Stimulated activated naive CD8-positive, alpha-beta T cell treated with anti-CD3 and anti-CD28 coated beads, Interleukin-15, amount 100 ng/mL, for 72 hours (primary cell): Measurements from ENCODE around the gene CRY2.

ENCODE experiments used
- ATAC-seq: fragments of 150-1000 bp; cut with Tn5 transposase; 2 replicates; pipeline ENCODE4 v1.10.0; 2021; ENCODE audit warnings: mild to moderate bottlenecking, moderate library complexity
- DNase-seq, 2 donors: peaks; one replicate each; pipeline ENCODE4 v3.0.0; 2021 to 2022
- H3K27ac Mint-ChIP-seq, 2 donors: one replicate each; pipeline ENCODE4 v1.8.0; 2022; ENCODE audit warnings: mild to moderate bottlenecking in 2 of 2, mixed read lengths in 2 of 2, moderate library complexity in 2 of 2
- H3K27me3 Mint-ChIP-seq: one replicate; pipeline ENCODE4 v1.8.0; 2022; ENCODE audit warnings: mixed read lengths
- H3K4me1 Mint-ChIP-seq: one replicate; pipeline ENCODE4 v1.8.0; 2022; ENCODE audit warnings: mild to moderate bottlenecking, mixed read lengths
- H3K4me3 Mint-ChIP-seq, 2 donors: one replicate each; pipeline ENCODE4 v1.8.0; 2022; ENCODE audit warnings: mild to moderate bottlenecking in 2 of 2, mixed read lengths in 2 of 2, moderate library complexity in 1 of 2
- H3K9me3 Mint-ChIP-seq, 2 donors: one replicate each; pipeline ENCODE4 v1.8.0; 2022; ENCODE audit warnings: mixed read lengths in 2 of 2

CRY2 gene

GRCh38 chr11:45920531-45921477 lies 73.5 kb downstream of the CRY2 start:
- no peaks in the 10 kb centered on the region for H3K9me3 Mint-ChIP-seq
- no peak overlapping the region for H3K27ac Mint-ChIP-seq
- H3K4me1 Mint-ChIP-seq: peaks cover 53% of the 10 kb centered on the region
- peak overlapping the region; percentile 59 to 73 for H3K4me3 Mint-ChIP-seq
- no peak for DNase-seq
- no peak for ATAC-seq
- H3K27me3 Mint-ChIP-seq: peaks cover 27% of the 10 kb centered on the region

GRCh38 chr11:45921561-45922424 lies 74.5 kb downstream of the CRY2 start:
- no peaks in the 10 kb centered on the region for H3K9me3 Mint-ChIP-seq
- H3K4me3 Mint-ChIP-seq: peak overlapping the region; percentile 59 to 73
- peaks cover 46% of the 10 kb centered on the region for H3K4me1 Mint-ChIP-seq
- no peak for DNase-seq
- peak overlapping the region in 1 of 2 donors; percentile 8 for H3K27ac Mint-ChIP-seq
- peaks cover 27% of the 10 kb centered on the region for H3K27me3 Mint-ChIP-seq
- no peak for ATAC-seq

GRCh38 chr11:45922425-45923082 lies 75.3 kb downstream of the CRY2 start, which contains the start of gene LARGE2:
LARGE2 (plus strand) TSS chr11:45922656; CDS start chr11:45922883, 227 bp downstream.
- H3K27me3 Mint-ChIP-seq: peaks cover 27% of the 10 kb centered on the region
- H3K4me1 Mint-ChIP-seq: peaks cover 50% of the 10 kb centered on the region
- peak; percentile 0 for ATAC-seq
- H3K27ac Mint-ChIP-seq: peak within 1 kb of the TSS in 1 of 2 donors; percentile 71
- H3K4me3 Mint-ChIP-seq: peak within 1 kb of the TSS; percentile 83 to 87
- H3K9me3 Mint-ChIP-seq: no peaks in the 10 kb centered on the region
- no peak for DNase-seq

- Mint-ChIP-seq H3K4me1 (peaks cover 49% of the 10 kb centered on the region), H3K4me3 (peak overlapping the region; percentile 3 to 45), H3K27me3 (peaks cover 27% of the 10 kb centered on the region), H3K9me3 (no peaks in the 10 kb centered on the region), H3K27ac (peak overlapping the region in 1 of 2 donors; percentile 69)
- DNase-seq (no peak), ATAC-seq (no peak)
These were observed 77.0 kb downstream of the CRY2 start for GRCh38 chr11:45924036-45924915.

DNA sequence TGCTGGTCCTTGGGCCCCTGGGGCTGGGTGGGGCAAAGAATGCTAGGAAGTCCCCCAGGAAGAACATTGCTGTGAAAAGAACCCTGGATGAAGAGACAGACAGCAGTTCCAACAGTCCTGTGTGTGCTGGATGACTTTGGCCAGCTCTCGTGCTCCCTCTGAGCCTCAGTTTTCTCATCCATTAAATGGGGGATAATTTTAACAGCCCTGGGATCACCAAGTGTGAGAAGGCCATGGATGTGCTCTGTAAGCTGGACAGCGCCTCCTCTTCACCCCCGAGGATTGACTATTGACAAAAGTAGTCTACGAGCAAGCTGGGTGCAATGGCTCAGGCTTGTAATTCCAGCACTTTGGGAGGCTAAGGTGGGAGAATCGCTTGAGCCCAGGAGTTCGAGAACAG lies 77.7 kb downstream of the CRY2 start:
- peaks cover 49% of the 10 kb centered on the region for H3K4me1 Mint-ChIP-seq
- peak overlapping the region in 1 of 2 donors; percentile 69 for H3K27ac Mint-ChIP-seq

DNA sequence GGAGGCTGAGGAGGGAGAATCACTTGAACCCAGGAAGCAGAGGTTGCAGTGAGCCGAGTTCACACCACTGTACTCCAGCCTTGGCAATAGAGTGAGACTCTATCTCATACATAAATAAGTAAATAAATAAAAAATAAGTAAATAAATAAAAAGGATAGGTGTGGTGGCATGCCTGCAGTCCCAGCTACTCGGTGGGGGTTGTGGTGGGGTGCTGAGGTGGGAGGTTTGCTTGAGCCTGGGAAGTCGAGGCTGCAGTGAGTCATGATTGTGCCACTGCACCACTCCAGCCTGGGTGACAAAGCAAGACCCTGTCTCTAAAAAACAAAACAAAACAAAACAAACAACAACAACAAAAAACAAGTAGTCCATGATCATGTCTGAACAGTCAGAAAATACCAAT lies 78.3 kb downstream of the CRY2 start:
- H3K4me3 Mint-ChIP-seq: no peak overlapping the region
- DNase-seq (no peak), ATAC-seq (no peak)
- peaks cover 53% of the 10 kb centered on the region for H3K4me1 Mint-ChIP-seq
- peaks cover 27% of the 10 kb centered on the region for H3K27me3 Mint-ChIP-seq
- no peaks in the 10 kb centered on the region for H3K9me3 Mint-ChIP-seq
- no peak overlapping the region for H3K27ac Mint-ChIP-seq

More for the DNA sequence above, 77.7 kb downstream of the CRY2 start:
- no peak overlapping the region for H3K4me3 Mint-ChIP-seq
- ATAC-seq: no peak
- no peak for DNase-seq
- H3K9me3 Mint-ChIP-seq: no peaks in the 10 kb centered on the region
- H3K27me3 Mint-ChIP-seq: peaks cover 27% of the 10 kb centered on the region

DNA sequence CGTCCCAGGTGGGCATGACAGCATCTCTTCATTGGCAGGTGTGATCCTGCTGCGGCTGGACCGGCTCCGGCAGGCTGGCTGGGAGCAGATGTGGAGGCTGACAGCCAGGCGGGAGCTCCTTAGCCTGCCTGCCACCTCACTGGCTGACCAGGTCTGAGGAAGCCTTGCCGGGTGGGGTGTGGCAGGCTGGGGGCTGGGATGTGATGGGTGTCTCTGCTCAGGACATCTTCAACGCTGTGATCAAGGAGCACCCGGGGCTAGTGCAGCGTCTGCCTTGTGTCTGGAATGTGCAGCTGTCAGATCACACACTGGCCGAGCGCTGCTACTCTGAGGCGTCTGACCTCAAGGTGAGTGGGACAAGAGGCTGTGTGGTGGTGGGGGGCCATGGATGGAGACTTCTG lies 78.7 kb downstream of the CRY2 start:
- H3K27ac Mint-ChIP-seq: no peak overlapping the region
- no peaks in the 10 kb centered on the region for H3K9me3 Mint-ChIP-seq
- H3K4me3 Mint-ChIP-seq: no peak overlapping the region
- no peak for DNase-seq
- peaks cover 27% of the 10 kb centered on the region for H3K27me3 Mint-ChIP-seq
- no peak for ATAC-seq
- peaks cover 53% of the 10 kb centered on the region for H3K4me1 Mint-ChIP-seq

DNA sequence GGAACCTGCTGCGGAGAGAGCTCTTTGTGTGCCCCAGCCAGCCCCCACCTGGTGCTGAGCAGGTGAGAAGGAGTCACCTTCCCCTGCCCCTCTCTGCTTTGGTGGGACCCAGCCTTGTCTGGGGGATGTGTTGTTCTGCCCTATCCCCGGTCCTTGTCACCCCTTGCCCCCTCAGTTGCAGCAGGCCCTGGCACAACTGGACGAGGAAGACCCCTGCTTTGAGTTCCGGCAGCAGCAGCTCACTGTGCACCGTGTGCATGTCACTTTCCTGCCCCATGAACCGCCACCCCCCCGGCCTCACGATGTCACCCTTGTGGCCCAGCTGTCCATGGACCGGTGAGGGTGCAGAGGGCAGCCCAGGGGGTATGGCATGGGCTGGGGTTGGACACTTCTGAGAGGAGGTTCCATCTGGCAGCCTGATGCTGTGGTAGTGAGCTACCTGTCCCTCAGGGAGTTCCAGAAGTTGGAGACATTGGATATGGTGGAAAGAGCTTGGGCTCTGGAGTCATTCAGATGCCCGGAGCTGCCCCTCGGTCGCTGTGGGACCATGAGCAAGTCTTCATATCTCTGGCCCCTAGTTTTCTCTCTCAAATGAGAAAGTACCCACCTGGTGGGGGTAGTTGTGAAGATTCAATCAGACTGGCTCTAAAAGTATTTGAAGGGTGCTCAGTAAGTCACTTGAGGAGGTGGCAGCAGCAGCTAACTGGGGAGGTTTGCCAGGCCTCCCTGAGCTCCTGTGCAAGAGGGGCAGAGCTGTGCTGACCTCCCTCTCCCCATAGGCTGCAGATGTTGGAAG lies 79.5 kb downstream of the CRY2 start:
- DNase-seq (no peak), ATAC-seq (no peak)
- Mint-ChIP-seq H3K27me3 (peaks cover 20% of the 10 kb centered on the region), H3K4me3 (no peak overlapping the region), H3K27ac (no peak overlapping the region), H3K9me3 (no peaks in the 10 kb centered on the region), H3K4me1 (peaks cover 55% of the 10 kb centered on the region)

- no peaks in the 10 kb centered on the region for H3K9me3 Mint-ChIP-seq
- H3K27ac Mint-ChIP-seq: no peak overlapping the region
- ATAC-seq (peak; percentile 33), DNase-seq (no peak)
- no peak overlapping the region for H3K4me3 Mint-ChIP-seq
- H3K4me1 Mint-ChIP-seq: peaks cover 55% of the 10 kb centered on the region
- peaks cover 19% of the 10 kb centered on the region for H3K27me3 Mint-ChIP-seq
These were observed 80.0 kb downstream of the CRY2 start for GRCh38 chr11:45927332-45927683.

DNA sequence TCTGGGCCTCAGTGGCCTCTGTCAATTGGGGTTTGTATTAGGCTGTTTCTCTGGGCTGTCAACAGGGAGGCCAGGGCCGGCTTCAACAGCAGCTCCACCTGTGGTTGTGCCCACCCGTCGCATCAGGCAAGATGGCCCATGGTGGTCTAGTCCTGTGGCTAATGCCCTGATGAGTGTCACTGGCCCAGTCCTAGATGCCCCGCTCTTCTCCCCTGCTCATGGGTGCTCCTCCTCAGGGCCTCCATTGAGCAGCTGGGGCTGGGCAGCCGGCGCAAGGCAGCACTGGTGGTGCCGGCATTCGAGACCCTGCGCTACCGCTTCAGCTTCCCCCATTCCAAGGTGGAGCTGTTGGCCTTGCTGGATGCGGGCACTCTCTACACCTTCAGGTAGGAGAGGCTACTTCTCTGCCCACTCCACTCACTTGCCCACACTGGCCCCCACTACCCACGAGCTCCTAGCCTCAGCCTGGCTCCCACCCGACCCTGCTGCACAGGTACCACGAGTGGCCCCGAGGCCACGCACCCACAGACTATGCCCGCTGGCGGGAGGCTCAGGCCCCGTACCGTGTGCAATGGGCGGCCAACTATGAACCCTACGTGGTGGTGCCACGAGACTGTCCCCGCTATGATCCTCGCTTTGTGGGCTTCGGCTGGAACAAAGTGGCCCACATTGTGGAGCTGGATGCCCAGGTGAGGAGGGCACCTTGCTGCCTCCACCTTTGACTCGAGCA lies 80.6 kb downstream of the CRY2 start:
- H3K4me1 Mint-ChIP-seq: peaks cover 55% of the 10 kb centered on the region
- no peak overlapping the region for H3K4me3 Mint-ChIP-seq
- no peak for DNase-seq
- H3K9me3 Mint-ChIP-seq: no peaks in the 10 kb centered on the region
- no peak for ATAC-seq
- H3K27me3 Mint-ChIP-seq: peaks cover 19% of the 10 kb centered on the region
- H3K27ac Mint-ChIP-seq: peak overlapping the region in 1 of 2 donors; percentile 93

DNA sequence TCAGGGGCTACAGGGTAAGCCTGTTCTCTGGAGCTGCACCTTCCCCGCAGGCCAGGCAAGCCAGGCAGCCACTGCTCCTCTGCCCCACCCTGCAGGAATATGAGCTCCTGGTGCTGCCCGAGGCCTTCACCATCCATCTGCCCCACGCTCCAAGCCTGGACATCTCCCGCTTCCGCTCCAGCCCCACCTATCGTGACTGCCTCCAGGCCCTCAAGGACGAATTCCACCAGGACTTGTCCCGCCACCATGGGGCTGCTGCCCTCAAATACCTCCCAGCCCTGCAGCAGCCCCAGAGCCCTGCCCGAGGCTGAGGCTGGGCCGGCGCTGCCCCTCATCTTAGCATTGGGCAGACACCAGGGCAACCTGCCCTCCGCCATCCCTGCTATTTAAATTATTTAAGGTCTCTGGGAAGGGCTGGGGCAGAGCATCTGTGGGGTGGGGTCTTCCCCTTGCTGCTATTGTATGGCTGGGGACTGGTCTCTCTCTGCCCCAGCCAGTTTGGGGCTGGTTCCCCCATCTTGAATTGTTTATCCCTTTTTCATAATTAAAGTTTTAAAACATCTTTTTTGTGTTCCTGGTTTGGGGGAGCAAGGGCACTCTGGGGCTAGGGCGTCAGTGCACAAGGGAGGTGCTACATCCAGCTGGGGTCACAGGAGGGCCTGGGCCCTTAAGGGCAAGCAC lies 81.4 kb downstream of the CRY2 start:
- ATAC-seq (no peak), DNase-seq (no peak)
- Mint-ChIP-seq H3K27me3 (peaks cover 11% of the 10 kb centered on the region), H3K4me3 (no peak overlapping the region), H3K9me3 (no peaks in the 10 kb centered on the region), H3K4me1 (peaks cover 50% of the 10 kb centered on the region), H3K27ac (peak overlapping the region in 1 of 2 donors; percentile 96)

DNA sequence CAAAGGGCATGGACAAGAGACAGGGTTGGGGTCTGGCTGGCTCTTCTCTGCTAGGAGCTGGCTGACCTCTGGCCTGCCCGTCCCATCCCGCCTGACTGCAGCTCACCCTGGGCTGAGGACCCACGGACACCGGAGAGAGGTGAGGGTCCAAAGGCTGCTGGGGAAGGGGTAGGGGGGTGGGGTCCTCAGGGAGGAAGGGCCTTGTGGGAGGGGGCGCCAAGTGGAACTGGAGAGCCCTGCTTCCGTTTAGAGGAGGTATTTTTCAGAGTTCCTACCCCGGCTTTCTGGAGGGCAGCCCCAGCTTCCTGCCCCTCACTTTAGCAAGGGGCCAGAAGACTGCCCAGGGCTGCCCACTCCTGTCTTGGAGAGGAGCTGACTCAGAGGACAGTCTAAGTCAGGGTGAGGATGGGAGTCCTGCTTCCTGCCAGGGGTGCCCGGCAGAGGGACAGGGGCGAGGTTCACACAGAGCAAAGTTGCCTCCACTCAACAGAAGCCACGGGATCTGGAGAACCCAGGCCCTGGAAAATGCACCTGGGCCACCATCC lies 82.3 kb downstream of the CRY2 start:
- Mint-ChIP-seq H3K9me3 (no peaks in the 10 kb centered on the region), H3K27me3 (peaks cover 3% of the 10 kb centered on the region), H3K4me1 (peaks cover 44% of the 10 kb centered on the region), H3K27ac (peak overlapping the region in 1 of 2 donors; percentile 37), H3K4me3 (no peak overlapping the region)
- DNase-seq (no peak), ATAC-seq (peak; percentile 24)
